Measurements from ENCODE around the gene PUM1.
"Not testable (repeated sequence)": the region's sequence is repeated elsewhere in the genome, so short reads cannot be mapped to it uniquely, and the experiment has no call there.

The PUM1 gene

GRCh38 chr1:30964706-30965105 lies 100.8 kb downstream of the PUM1 start:
- no peak for DNase-seq (ENCODE audit: low read depth)

- DNase-seq (ENCODE audit: low read depth) = no peak
Observed at GRCh38 chr1:30962609-30963508, 102.7 kb downstream of the PUM1 start.

- no peak for DNase-seq (ENCODE audit: low read depth)
Observed at GRCh38 chr1:30957560-30958222, 107.8 kb downstream of the PUM1 start.

- DNase-seq (ENCODE audit: low read depth) = no peak
Observed at GRCh38 chr1:30955448-30956015, 110.0 kb downstream of the PUM1 start.

GRCh38 chr1:30953685-30954084 lies 111.8 kb downstream of the PUM1 start:
- no peak for DNase-seq (ENCODE audit: low read depth)

GRCh38 chr1:30952098-30952497 lies 113.4 kb downstream of the PUM1 start:
- no peak for DNase-seq (ENCODE audit: low read depth)

- no peak for DNase-seq (ENCODE audit: low read depth)
Observed at GRCh38 chr1:30950700-30951099, 114.8 kb downstream of the PUM1 start.

GRCh38 chr1:30950053-30950452 lies 115.5 kb downstream of the PUM1 start:
- no peak for DNase-seq (ENCODE audit: low read depth)

GRCh38 chr1:30949487-30949838 lies 116.1 kb downstream of the PUM1 start:
- not testable (repeated sequence) for DNase-seq (ENCODE audit: low read depth)

- not testable (repeated sequence) for DNase-seq (ENCODE audit: low read depth)
Observed at GRCh38 chr1:30948813-30949486, 116.6 kb downstream of the PUM1 start.

- no peak for DNase-seq (ENCODE audit: low read depth)
Observed at GRCh38 chr1:30948278-30948677, 117.2 kb downstream of the PUM1 start.

- no peak for DNase-seq (ENCODE audit: low read depth)
Observed at GRCh38 chr1:30947212-30947611, 118.3 kb downstream of the PUM1 start.

GRCh38 chr1:30942326-30942963 lies 123.1 kb downstream of the PUM1 start:
- no peak for DNase-seq (ENCODE audit: low read depth)

- no peak for DNase-seq (ENCODE audit: low read depth)
Observed at GRCh38 chr1:30940541-30940940, 125.0 kb downstream of the PUM1 start.

- no peak for DNase-seq (ENCODE audit: low read depth)
Observed at GRCh38 chr1:30936541-30937171, 128.9 kb downstream of the PUM1 start.

GRCh38 chr1:30935758-30936157 lies 129.8 kb downstream of the PUM1 start:
- not testable (repeated sequence) for DNase-seq (ENCODE audit: low read depth)

GRCh38 chr1:30934613-30935012 lies 130.9 kb downstream of the PUM1 start:
- DNase-seq (ENCODE audit: low read depth) = no peak

GRCh38 chr1:30933874-30934252 lies 131.7 kb downstream of the PUM1 start:
- DNase-seq (ENCODE audit: low read depth) = no peak

GRCh38 chr1:30930631-30931173 lies 134.8 kb downstream of the PUM1 start:
- no peak for DNase-seq (ENCODE audit: low read depth)

- no peak for DNase-seq (ENCODE audit: low read depth)
Observed at GRCh38 chr1:30929944-30930525, 135.5 kb downstream of the PUM1 start.
